HG02588 (cell line): ENCODE data around the gene SOD3.

Source experiments
- ATAC-seq: cut with Tn5 transposase; IDR thresholded peaks from one replicate; pipeline ENCODE4 v1.9.1; 2021; ENCODE audit warnings: mild to moderate bottlenecking, moderate library complexity; ENCODE audit not compliant: unreplicated experiment

SOD3 gene

GRCh38 chr4:24840826-24841543 is 45.6 kb downstream of the SOD3 start:
- no peak for ATAC-seq

- no peak for ATAC-seq
Observed at GRCh38 chr4:24842356-24842755, 47.0 kb downstream of the SOD3 start.

GRCh38 chr4:24843096-24843495 is 47.7 kb downstream of the SOD3 start:
- ATAC-seq: no peak

GRCh38 chr4:24845132-24845531 is 49.8 kb downstream of the SOD3 start:
- no peak for ATAC-seq

GRCh38 chr4:24845902-24846301 is 50.5 kb downstream of the SOD3 start:
- ATAC-seq: no peak

GRCh38 chr4:24846716-24847115 is 51.3 kb downstream of the SOD3 start:
- ATAC-seq: no peak

- ATAC-seq: no peak
Observed at GRCh38 chr4:24849351-24849750, 54.0 kb downstream of the SOD3 start.

- ATAC-seq: no peak
Observed at GRCh38 chr4:24849756-24850155, 54.4 kb downstream of the SOD3 start.
